Measurements from ENCODE around the gene AGPAT3.

The AGPAT3 gene

DNA sequence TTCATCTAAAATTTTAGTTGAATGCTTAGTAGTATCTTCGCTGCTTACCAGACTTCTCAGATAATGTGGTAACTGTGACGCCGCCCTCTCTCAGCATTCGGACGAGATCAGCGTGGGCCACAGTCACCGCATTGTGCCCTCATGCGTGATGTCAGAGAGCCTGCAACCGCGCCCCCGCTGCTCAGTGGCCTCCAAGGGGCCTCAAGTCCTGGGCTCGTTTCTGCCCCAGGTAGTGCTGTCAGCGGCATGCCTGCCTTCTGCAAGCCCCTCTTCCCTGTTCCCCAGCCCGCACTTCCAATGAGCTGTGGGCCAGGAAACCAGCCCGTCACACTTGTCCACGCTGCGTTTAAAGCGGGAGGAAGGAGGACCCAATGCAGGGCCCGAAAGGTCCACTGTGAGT is 85.5 kb downstream of the AGPAT3 start:
- Histone ChIP-seq H3K27ac (ENCODE audit: extremely low read depth, low read depth, low read length) (no peak overlapping the region), H3K9me3 (ENCODE audit: control insufficient read depth, insufficient read depth, low read depth, low read length) (no peaks in the 10 kb centered on the region; the same call in 1 of the 2 replicates), H3K36me3 (ENCODE audit: control insufficient read depth in 2 of 2, insufficient read depth in 1 of 2, low read length in 2 of 2) (peaks cover 0 to 19% of the 10 kb centered on the region in 2 experiments), H3K4me1 (ENCODE audit: control insufficient read depth, insufficient read depth, low read length) (no peaks in the 10 kb centered on the region), H3K4me3 (ENCODE audit: low read depth, low read length) (no peak overlapping the region)
- ChIA-PET CTCF (interaction anchor here (4.0 kb wide), 1 partner anchor 12 kb away, joined by 23 read pairs; no protein-coding TSS in a partner anchor), POLR2A (no interaction called here)
- TF ChIP-seq CTCF (tag by site-specific recombination; IDR thresholded peaks at IDR 0.05) (no peak), ZNF239 (tag by site-specific recombination; IDR thresholded peaks at IDR 0.05) (no peak), ZNF121 (tag by site-specific recombination; IDR thresholded peaks at IDR 0.05) (no peak), ZNF138 (tag by site-specific recombination; IDR thresholded peaks at IDR 0.05; ENCODE audit: borderline replicate concordance) (no peak), ZNF555 (tag by site-specific recombination; conservative IDR thresholded peaks at IDR 0.05) (no peak), ZSCAN5A (tag by site-specific recombination; IDR thresholded peaks at IDR 0.05) (no peak)

- Histone ChIP-seq H3K9me3 (ENCODE audit: control insufficient read depth, insufficient read depth, low read depth, low read length) (no peaks in the 10 kb centered on the region; the same call in 1 of the 2 replicates), H3K36me3 (ENCODE audit: control insufficient read depth in 2 of 2, insufficient read depth in 1 of 2, low read length in 2 of 2) (peaks cover 0 to 19% of the 10 kb centered on the region in 2 experiments), H3K4me3 (ENCODE audit: low read depth, low read length) (no peak overlapping the region), H3K27ac (ENCODE audit: extremely low read depth, low read depth, low read length) (no peak overlapping the region), H3K4me1 (ENCODE audit: control insufficient read depth, insufficient read depth, low read length) (no peaks in the 10 kb centered on the region)
- no peak for TF ChIP-seq ZNF10 (tag by site-specific recombination; IDR thresholded peaks at IDR 0.05)
- TF ChIP-seq ZNF621 (tag by site-specific recombination; IDR thresholded peaks at IDR 0.05), result no peak
- no peak for TF ChIP-seq ZNF274 (IDR thresholded peaks at IDR 0.05; ENCODE audit: low read length)
- no peak for TF ChIP-seq ZNF274 (tag by site-specific recombination; IDR thresholded peaks at IDR 0.05; ENCODE audit: borderline replicate concordance)
- TF ChIP-seq, protein P1, sequence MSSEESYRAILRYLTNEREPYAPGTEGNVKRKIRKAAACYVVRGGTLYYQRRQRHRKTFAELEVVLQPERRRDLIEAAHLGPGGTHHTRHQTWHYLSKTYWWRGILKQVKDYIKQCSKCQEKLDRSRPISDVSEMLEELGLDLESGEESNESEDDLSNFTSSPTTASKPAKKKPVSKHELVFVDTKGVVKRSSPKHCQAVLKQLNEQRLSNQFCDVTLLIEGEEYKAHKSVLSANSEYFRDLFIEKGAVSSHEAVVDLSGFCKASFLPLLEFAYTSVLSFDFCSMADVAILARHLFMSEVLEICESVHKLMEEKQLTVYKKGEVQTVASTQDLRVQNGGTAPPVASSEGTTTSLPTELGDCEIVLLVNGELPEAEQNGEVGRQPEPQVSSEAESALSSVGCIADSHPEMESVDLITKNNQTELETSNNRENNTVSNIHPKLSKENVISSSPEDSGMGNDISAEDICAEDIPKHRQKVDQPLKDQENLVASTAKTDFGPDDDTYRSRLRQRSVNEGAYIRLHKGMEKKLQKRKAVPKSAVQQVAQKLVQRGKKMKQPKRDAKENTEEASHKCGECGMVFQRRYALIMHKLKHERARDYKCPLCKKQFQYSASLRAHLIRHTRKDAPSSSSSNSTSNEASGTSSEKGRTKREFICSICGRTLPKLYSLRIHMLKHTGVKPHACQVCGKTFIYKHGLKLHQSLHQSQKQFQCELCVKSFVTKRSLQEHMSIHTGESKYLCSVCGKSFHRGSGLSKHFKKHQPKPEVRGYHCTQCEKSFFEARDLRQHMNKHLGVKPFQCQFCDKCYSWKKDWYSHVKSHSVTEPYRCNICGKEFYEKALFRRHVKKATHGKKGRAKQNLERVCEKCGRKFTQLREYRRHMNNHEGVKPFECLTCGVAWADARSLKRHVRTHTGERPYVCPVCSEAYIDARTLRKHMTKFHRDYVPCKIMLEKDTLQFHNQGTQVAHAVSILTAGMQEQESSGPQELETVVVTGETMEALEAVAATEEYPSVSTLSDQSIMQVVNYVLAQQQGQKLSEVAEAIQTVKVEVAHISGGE (tag by site-specific recombination; conservative IDR thresholded peaks at IDR 0.05; ENCODE audit: low read depth), result no peak
- TF ChIP-seq ZNF302 (tag by site-specific recombination; IDR thresholded peaks at IDR 0.05; ENCODE audit: low read depth), result no peak
- no peak for TF ChIP-seq ZNF776 (tag by site-specific recombination; IDR thresholded peaks at IDR 0.05; ENCODE audit: borderline replicate concordance)
- TF ChIP-seq, protein P2, sequence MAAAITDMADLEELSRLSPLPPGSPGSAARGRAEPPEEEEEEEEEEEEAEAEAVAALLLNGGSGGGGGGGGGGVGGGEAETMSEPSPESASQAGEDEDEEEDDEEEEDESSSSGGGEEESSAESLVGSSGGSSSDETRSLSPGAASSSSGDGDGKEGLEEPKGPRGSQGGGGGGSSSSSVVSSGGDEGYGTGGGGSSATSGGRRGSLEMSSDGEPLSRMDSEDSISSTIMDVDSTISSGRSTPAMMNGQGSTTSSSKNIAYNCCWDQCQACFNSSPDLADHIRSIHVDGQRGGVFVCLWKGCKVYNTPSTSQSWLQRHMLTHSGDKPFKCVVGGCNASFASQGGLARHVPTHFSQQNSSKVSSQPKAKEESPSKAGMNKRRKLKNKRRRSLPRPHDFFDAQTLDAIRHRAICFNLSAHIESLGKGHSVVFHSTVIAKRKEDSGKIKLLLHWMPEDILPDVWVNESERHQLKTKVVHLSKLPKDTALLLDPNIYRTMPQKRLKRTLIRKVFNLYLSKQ (tag by site-specific recombination; IDR thresholded peaks at IDR 0.05; ENCODE audit: borderline replicate concordance), result no peak
- no peak for TF ChIP-seq ZNF19 (tag by site-specific recombination; IDR thresholded peaks at IDR 0.05; ENCODE audit: low read depth)
- CTCF ChIA-PET, result interaction anchor here (4.0 kb wide), 1 partner anchor 12 kb away, joined by 23 read pairs; no protein-coding TSS in a partner anchor
- POLR2A ChIA-PET, result no interaction called here
These were observed 85.9 kb downstream of the AGPAT3 start for GRCh38 chr21:43950936-43951335.
